Endometrial microvascular endothelial cells (primary cell): ENCODE measurements around the gene PKD1L1. TPM values are rescaled to one million over a fixed set of nuclear protein-coding genes. Genes with fewer than 3 reads are reported as not detected.

Source experiments
- in situ Hi-C: cut with HindIII; loops from 2 replicates; pipeline ENCODE4 v1.10.0; 2017; ENCODE audit warnings: low sequenced_read_pairs, low pct_unique_long_range_greater_than_20kb; ENCODE audit errors: inconsistent ontology term
- total RNA-seq: library from RNA; depleted of rRNA; stranded (reverse); fragments of >200 nt; gene quantifications from one replicate; pipeline ENCODE4 v1.2.3, GENCODE V29; 2015; ENCODE audit errors: inconsistent ontology term

Gene PKD1L1
- total RNA-seq, 1 donor from 2014 or later = 0.28 TPM

DNA sequence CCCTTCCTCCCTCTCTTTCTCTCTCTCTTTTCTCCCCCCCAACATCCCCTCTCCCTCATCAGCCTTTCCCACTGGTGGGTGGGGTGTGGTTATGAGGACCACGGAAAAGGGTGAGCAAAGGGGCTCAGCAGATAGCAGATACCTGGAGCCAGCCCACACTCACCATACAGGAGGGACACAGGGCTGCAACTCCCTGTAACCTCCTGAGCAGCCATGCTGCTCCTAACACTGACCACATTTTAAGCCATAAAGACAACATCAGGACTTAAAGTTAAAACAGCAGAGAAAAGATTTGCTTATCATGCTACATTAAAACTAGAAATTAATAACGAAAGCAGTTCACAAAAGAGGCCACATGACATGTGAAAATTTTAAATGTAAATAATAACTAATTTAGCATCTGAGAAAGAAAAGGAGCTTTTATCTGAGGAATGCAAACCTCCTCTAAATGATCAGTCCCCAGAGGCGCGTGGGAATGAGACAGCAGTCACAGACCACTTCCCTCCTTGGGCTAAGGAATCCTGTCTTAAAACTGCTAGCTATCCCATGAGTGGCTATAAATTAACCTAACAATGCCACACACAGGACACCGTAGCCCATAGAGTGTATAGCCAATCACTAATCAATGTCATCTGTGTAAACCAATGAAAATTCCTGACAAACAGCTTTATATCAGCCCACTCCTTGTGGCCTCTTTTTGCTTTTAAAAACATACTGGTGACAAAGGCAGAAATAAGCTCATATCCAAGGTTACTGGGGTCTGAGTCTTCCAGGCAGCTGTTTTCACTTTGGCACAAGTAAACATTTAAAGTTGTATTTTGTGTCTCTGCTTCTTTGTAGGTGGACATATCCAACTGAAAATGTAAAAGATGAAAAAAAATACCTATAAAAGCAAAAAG, 33.3 kb downstream of the PKD1L1 start:
- in situ Hi-C loops = no loop called here

DNA sequence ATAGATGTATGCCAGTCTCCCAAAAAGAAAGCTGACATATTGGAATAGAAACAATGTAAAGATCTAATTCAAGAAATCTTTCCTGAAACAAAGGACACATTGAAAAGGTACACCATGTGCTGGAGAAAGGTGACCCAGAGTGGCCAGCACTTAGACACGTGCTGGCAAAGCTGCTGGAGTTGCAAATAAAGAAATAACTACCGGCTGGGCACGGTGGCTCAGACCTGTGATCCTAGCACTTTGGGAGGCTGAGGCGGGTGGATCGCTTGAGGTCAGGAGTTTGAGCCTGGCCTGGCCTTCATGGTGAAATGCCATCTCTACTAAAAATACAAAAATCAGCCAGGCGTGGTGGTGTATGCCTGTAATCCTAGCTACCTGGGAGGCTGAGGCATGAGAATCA, 35.9 kb downstream of the PKD1L1 start:
- in situ Hi-C loops = no loop called here

DNA sequence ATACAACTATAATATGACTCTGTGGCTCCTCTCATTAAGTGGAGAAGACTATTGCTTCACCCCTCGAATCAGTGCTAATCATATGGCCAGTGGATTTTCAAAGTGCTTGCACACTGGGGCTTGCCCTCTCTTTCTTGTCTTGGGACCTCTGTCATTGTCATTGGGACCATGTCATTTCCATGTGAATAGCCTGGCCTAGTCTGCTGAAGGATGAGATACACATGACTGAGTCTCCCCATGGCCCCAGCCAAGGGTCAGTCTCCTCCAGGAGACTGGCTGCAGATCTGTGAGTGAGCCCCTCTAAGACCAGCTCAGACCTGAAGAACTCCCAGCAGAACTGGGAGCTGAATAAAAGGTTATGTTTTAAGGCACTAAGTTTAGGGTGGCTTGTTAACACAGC, 39.5 kb downstream of the PKD1L1 start:
- in situ Hi-C loops = no loop called here

DNA sequence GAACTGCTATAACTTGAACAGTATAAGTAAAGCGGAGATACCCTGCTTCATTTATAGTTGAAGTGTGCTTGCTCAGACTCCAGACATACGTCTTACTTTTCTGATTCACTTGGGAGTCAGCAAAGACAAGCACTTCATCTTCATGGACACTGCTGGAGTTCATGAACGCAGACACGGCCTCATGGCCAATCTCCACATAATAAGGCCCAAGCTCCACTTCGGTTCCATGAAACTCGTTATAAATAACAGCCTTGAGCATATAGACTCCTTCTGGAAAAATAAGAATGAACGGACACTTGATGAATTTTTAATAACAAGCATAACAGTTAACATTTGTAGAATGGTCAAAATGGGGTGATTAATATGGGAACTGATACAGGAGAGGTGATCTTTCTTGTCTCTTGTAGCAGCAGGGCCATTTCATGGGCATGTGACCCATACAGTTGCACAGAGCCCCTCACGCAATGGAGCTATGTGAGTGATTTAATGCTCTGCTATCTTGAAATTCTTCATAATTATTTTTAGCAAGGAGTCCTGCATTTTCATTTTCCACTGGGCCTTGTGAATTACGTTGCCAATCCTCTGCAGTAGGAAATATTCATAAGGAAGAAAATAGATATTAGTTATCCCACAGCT, 40.2 kb downstream of the PKD1L1 start:
- in situ Hi-C loops = no loop called here

DNA sequence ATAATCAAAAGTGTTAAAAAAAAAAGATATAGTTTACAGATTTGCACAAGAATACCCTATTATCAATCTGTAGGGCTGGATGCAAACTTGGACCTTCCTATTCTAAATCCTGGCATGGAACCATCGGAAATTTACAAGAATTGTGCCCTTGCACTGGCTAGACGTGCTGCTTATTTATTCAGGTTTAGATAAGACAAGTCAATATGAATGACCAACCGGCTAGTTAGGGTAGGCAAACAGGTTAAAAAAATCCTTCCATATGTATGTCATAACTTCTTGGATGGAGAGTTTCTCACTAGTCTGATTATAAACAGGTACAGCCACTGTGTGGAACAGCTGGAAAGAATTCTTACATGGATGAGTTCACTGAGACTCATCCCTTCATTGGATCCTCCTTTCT, 41.4 kb downstream of the PKD1L1 start:
- in situ Hi-C loops = no loop called here

- in situ Hi-C loops = no loop called here
Observed at GRCh38 chr7:47905076-47905920, 43.0 kb downstream of the PKD1L1 start.

GRCh38 chr7:47902013-47902412, 46.3 kb downstream of the PKD1L1 start:
- in situ Hi-C loops = no loop called here

DNA sequence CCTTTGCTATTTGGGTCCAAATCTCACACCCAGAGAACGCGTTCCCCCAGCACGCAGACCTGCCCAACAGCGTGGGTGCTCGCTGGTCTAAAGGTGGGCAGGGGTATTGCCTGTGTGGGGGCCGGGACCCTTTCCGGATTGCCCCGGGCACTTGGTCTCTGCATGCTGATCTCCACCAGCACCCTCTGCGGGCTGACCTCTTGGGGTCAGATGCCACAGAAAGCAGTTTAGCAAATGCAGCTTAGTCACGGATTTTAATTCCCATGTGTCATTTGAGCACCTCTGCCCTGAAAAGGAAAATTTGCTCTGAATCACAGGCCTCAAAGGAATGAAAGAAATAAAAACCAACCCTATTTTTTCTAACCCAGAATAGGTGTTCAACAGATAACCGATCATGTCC, 46.7 kb downstream of the PKD1L1 start:
- in situ Hi-C loops = no loop called here

DNA sequence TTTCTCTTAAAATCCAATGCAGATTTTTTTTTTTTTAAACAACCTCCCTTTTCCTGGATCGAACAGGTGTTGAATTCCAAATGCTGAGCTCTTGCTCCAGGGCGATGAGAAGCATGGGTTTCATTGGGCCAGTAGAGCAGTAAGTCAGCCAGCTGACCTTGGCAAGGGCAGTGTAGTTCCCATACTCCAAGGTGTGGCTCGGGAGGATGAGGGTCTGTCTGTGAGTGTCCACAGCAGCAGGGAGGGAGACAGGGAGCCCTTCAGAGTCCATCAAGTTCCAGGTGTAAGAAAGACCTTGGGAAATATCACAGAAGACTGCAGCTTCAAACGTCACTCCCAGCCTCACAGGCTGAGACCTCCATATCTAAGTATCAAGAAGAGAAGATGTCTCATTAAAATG, 50.4 kb downstream of the PKD1L1 start:
- in situ Hi-C loops = no loop called here

GRCh38 chr7:47896809-47897423, 51.4 kb downstream of the PKD1L1 start:
- in situ Hi-C loops = no loop called here

DNA sequence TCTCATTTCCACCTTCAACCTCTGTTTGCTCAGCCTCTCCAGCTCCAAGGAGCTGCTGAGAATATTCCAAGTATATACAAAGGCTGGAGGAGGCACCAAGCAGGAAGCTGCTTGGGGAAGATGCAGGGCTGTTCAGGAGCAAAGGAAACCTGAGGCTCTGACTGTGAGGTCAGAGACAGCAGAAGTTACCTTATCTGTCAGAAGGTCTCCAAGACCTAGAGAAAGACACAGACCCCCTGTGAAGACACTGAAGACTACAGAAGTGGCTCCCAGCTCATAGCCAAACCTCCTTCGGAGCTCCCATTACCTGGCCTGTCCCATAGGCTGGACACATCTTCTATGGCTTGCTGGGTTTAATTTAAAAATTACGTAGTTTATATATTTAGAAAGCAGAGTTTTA, 53.2 kb downstream of the PKD1L1 start:
- in situ Hi-C loops = no loop called here

DNA sequence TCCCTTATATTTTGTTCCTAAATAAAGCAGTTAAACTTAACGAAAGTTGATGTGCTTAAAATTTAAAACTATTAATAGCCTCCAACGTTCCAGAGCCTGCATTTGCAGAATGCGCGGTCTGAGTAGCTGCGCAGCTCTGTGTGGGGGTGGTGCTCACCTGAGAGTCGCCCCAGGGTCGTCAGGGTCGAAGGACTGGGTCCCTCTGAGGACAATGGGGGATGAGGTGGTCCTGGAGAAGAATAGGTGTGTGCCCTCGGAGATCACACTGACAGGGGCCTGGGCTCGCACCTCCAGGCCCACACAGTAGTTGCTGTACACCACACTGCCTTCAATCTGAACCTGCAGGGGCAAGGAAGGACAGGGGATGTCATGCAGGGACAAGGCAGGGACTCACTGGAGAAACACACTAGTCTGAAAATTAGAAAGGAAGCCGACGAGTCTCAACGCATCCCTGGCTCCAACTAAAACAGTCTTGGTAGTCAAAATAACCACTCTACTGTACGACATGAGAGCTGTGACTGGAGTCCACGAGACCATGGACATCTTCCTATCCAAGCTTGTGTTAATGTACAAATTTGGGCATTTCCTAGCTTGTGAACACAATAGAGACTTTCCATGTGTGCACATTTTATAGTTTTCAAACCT, 54.4 kb downstream of the PKD1L1 start:
- in situ Hi-C loops = no loop called here

GRCh38 chr7:47893238-47893637, 55.0 kb downstream of the PKD1L1 start:
- in situ Hi-C loops = no loop called here

GRCh38 chr7:47890606-47891005, 57.7 kb downstream of the PKD1L1 start:
- in situ Hi-C loops = no loop called here

GRCh38 chr7:47890125-47890524, 58.1 kb downstream of the PKD1L1 start:
- in situ Hi-C loops = no loop called here

GRCh38 chr7:47889723-47890122, 58.5 kb downstream of the PKD1L1 start:
- in situ Hi-C loops = no loop called here

- in situ Hi-C loops = no loop called here
Observed at GRCh38 chr7:47888371-47889265, 59.6 kb downstream of the PKD1L1 start.
